ENCODE data around the gene SYNM.

DNA sequence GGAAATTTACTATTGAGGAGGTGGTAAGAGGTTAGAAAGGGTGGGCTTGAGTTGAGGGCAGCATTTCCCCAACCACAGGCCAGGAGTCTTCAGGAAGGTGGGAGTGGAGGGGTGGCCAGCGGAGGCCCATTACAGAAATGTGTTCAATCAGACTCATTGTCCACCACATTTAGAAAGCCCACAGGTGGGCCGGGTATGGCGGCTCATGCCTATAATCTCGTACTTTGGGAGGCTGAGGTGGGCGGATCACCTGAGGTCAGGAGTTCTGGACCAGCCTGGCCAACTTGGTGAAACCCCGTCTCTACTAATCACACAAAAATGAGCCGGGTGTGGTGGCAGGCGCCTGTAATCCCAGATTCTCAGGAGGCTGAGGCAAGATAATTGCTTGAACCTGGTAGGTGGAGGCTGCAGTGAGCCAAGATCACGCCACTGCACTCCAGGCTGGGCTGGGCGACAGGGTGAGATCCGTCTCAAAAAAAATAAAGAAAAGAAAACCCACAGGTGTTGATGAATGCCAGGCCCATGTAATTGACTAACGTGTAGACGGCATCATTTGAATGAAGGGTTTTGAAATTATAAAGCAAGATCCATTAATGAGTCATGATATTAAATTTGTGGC lies 12.2 kb upstream of the SYNM start:
- TF ChIP-seq, protein P1, sequence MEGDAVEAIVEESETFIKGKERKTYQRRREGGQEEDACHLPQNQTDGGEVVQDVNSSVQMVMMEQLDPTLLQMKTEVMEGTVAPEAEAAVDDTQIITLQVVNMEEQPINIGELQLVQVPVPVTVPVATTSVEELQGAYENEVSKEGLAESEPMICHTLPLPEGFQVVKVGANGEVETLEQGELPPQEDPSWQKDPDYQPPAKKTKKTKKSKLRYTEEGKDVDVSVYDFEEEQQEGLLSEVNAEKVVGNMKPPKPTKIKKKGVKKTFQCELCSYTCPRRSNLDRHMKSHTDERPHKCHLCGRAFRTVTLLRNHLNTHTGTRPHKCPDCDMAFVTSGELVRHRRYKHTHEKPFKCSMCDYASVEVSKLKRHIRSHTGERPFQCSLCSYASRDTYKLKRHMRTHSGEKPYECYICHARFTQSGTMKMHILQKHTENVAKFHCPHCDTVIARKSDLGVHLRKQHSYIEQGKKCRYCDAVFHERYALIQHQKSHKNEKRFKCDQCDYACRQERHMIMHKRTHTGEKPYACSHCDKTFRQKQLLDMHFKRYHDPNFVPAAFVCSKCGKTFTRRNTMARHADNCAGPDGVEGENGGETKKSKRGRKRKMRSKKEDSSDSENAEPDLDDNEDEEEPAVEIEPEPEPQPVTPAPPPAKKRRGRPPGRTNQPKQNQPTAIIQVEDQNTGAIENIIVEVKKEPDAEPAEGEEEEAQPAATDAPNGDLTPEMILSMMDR (conservative IDR thresholded peaks at IDR 0.05; ENCODE audit: low read depth, low read length) = no peak
- no peak for TF ChIP-seq EZH2 (IDR thresholded peaks at IDR 0.05; ENCODE audit: borderline replicate concordance, low read depth, low read length, poor library complexity, severe bottlenecking)

All from A673 (cell line).